Right atrium auricular region (tissue), 2 donors: Measurements from ENCODE around the gene MIB2. TPM values are rescaled to one million over a fixed set of nuclear protein-coding genes. Genes with fewer than 3 reads are reported as not detected.

Experiments used
- DNase-seq: peaks from one replicate; pipeline ENCODE4 v3.0.0-alpha.2; 2019; ENCODE audit warnings: low spot score
- H3K27ac ChIP-seq, 2 donors: fragments of 200-600 bp; sonication (generic); 1 replicate in 1 of 2; 2 replicates in 1 of 2; pipeline ENCODE4 v1.5.1; 2016 to 2019
- H3K27me3 ChIP-seq, 2 donors: fragments of 200-600 bp; sonication (generic); one replicate each; pipeline versions ENCODE4 v1.5.1 to v1.6.0; 2017 to 2019
- H3K36me3 ChIP-seq: fragments of 200-600 bp; sonication (generic); one replicate; pipeline ENCODE4 v1.5.1; 2016
- H3K4me1 ChIP-seq, 2 donors: fragments of 200-600 bp; sonication (generic); one replicate each; pipeline versions ENCODE4 v1.5.1 to v1.6.0; 2017 to 2019
- H3K4me3 ChIP-seq, 2 donors: fragments of 200-600 bp; sonication (generic); 1 replicate in 1 of 2; 2 replicates in 1 of 2; pipeline ENCODE4 v1.5.1; 2017 to 2019; ENCODE audit warnings: mild to moderate bottlenecking in 1 of 2, moderate library complexity in 1 of 2
- H3K9me3 ChIP-seq, 2 donors: fragments of 200-600 bp; sonication (generic); one replicate each; pipeline ENCODE4 v1.5.1; 2019
- CTCF ChIP-seq, 2 donors: fragments of 200-600 bp; sonication (generic); IDR thresholded peaks; one replicate each; pipeline ENCODE4 v1.5.1; 2019; ENCODE audit warnings: antibody characterized with exemption in 2 of 2
- total RNA-seq, 2 donors: library from RNA; depleted of rRNA; stranded (reverse); fragments of >200 nt; gene quantifications; one replicate each; pipeline ENCODE4 v1.1.0, GENCODE V29; 2016

MIB2 gene
- total RNA-seq, 2 donors from 2014 or later, result 42.4 to 45.6 TPM

GRCh38 chr1:1626207-1627141 lies 11.2 kb downstream of the MIB2 start:
- Histone ChIP-seq H3K4me3 (no peak overlapping the region), H3K4me1 (peaks cover 0 to 34% of the 10 kb centered on the region in 2 donors), H3K9me3 (no peaks in the 10 kb centered on the region), H3K27me3 (no peaks in the 10 kb centered on the region), H3K36me3 (peaks cover 13% of the 10 kb centered on the region), H3K27ac (no peak overlapping the region)
- no peak for TF ChIP-seq CTCF (IDR thresholded peaks at IDR 0.05)
- DNase-seq, result no peak

GRCh38 chr1:1627261-1627828 lies 12.0 kb downstream of the MIB2 start:
- no peak for TF ChIP-seq CTCF (IDR thresholded peaks at IDR 0.05)
- no peak overlapping the region for H3K4me3 ChIP-seq
- H3K27ac ChIP-seq, result no peak overlapping the region
- no peaks in the 10 kb centered on the region for H3K9me3 ChIP-seq
- H3K27me3 ChIP-seq, result peaks cover 4 to 6% of the 10 kb centered on the region in 2 donors
- peaks cover 0 to 42% of the 10 kb centered on the region in 2 donors for H3K4me1 ChIP-seq
- peaks cover 13% of the 10 kb centered on the region for H3K36me3 ChIP-seq
- no peak for DNase-seq

GRCh38 chr1:1627829-1628753 lies 12.8 kb downstream of the MIB2 start:
- no peak for TF ChIP-seq CTCF (IDR thresholded peaks at IDR 0.05)
- no peak overlapping the region for H3K27ac ChIP-seq
- no peak overlapping the region for H3K4me3 ChIP-seq
- H3K4me1 ChIP-seq, result peaks cover 0 to 42% of the 10 kb centered on the region in 2 donors
- no peak for DNase-seq
- peaks cover 13% of the 10 kb centered on the region for H3K36me3 ChIP-seq
- no peaks in the 10 kb centered on the region for H3K9me3 ChIP-seq
- H3K27me3 ChIP-seq, result peaks cover 4 to 6% of the 10 kb centered on the region in 2 donors

GRCh38 chr1:1628754-1629429 lies 13.6 kb downstream of the MIB2 start:
- Histone ChIP-seq H3K27me3 (peaks cover 4 to 6% of the 10 kb centered on the region in 2 donors), H3K27ac (no peak overlapping the region), H3K4me1 (peaks cover 0 to 42% of the 10 kb centered on the region in 2 donors), H3K36me3 (peaks cover 13% of the 10 kb centered on the region), H3K4me3 (no peak overlapping the region), H3K9me3 (no peaks in the 10 kb centered on the region)
- DNase-seq, result no peak
- no peak for TF ChIP-seq CTCF (IDR thresholded peaks at IDR 0.05)
